Tibial nerve (tissue), 4 donors: ENCODE data around the gene PIR.

Experiments
- EP300 ChIP-seq, 2 donors: sonication (generic); formaldehyde crosslinking; IDR thresholded peaks; one replicate each; pipeline ENCODE4 v1.6.1; 2017; ENCODE audit warnings: antibody characterized with exemption in 2 of 2, mild to moderate bottlenecking in 1 of 2
- POLR2A ChIP-seq, 2 donors: fragments of 450-650 bp; IDR thresholded peaks; one replicate each; pipeline ENCODE4 v1.6.1; 2017; ENCODE audit warnings: antibody characterized with exemption in 2 of 2, mild to moderate bottlenecking in 2 of 2, moderate library complexity in 2 of 2
- TF ChIP-seq, protein P1 (sequence below), 5 experiments: fragments of 200-600 bp in 3 of 5; fragments of 450-650 bp in 2 of 5; sonication (generic) in 3 of 5; IDR thresholded peaks; one replicate each; pipeline ENCODE4 v1.5.1; 2016 to 2019; ENCODE audit warnings: antibody characterized with exemption in 5 of 5, mild to moderate bottlenecking in 3 of 5, moderate library complexity in 2 of 5

DNA sequence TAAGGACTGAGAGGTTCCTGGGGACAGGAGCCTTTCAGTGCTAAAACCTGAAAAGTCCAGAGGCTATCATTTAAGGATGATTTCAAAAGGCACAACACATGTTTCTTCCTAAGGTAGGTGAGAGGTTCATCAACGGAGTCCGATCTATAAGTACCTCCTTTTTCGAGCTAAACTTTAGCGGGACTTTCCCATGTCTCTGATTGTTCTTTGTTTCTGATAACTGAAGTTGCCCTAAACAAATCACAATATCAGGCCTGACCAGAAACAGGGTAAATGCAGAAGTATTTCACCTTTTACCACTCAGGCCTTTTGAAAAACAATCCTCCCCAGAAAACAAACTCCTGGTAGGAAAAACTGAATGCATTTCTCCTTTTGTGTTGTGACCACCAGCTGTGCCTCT, 17.6 kb downstream of the PIR start:
- TF ChIP-seq POLR2A (IDR thresholded peaks at IDR 0.05) (no peak), EP300 (IDR thresholded peaks at IDR 0.05) (no peak)
- TF ChIP-seq, protein P1, sequence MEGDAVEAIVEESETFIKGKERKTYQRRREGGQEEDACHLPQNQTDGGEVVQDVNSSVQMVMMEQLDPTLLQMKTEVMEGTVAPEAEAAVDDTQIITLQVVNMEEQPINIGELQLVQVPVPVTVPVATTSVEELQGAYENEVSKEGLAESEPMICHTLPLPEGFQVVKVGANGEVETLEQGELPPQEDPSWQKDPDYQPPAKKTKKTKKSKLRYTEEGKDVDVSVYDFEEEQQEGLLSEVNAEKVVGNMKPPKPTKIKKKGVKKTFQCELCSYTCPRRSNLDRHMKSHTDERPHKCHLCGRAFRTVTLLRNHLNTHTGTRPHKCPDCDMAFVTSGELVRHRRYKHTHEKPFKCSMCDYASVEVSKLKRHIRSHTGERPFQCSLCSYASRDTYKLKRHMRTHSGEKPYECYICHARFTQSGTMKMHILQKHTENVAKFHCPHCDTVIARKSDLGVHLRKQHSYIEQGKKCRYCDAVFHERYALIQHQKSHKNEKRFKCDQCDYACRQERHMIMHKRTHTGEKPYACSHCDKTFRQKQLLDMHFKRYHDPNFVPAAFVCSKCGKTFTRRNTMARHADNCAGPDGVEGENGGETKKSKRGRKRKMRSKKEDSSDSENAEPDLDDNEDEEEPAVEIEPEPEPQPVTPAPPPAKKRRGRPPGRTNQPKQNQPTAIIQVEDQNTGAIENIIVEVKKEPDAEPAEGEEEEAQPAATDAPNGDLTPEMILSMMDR (IDR thresholded peaks at IDR 0.05) = no peak
